GM18499 (cell line): ENCODE results near the gene GPRC5A.
A peak's percentile ranks its signal among the peaks of the same experiment; 100 is the strongest.

ENCODE experiments used
- ATAC-seq: cut with Tn5 transposase; IDR thresholded peaks from one replicate; pipeline ENCODE4 v1.9.1; 2021; ENCODE audit warnings: moderate number of reproducible peaks; ENCODE audit not compliant: insufficient read depth, unreplicated experiment

GPRC5A gene

GRCh38 chr12:12883369-12884001 lies 7.9 kb upstream of the GPRC5A start:
- ATAC-seq: no peak

- no peak for ATAC-seq
These were observed 6.1 kb upstream of the GPRC5A start for GRCh38 chr12:12885096-12885792.

GRCh38 chr12:12887471-12887870 lies 3.9 kb upstream of the GPRC5A start:
- ATAC-seq: no peak

- ATAC-seq: no peak
These were observed 1.7 kb upstream of the GPRC5A start for GRCh38 chr12:12889701-12890100.

- ATAC-seq: no peak
These were observed 751 bp upstream of the GPRC5A start for GRCh38 chr12:12890543-12891079.

GRCh38 chr12:12891881-12892355 lies 556 bp downstream of the GPRC5A start:
- ATAC-seq: no peak

- ATAC-seq: no peak
These were observed 1.3 kb downstream of the GPRC5A start for GRCh38 chr12:12892681-12893141.

GRCh38 chr12:12893438-12893837 lies 2.1 kb downstream of the GPRC5A start:
- no peak for ATAC-seq

GRCh38 chr12:12896260-12896659 lies 4.9 kb downstream of the GPRC5A start:
- ATAC-seq: no peak

- no peak for ATAC-seq
These were observed 5.9 kb downstream of the GPRC5A start for GRCh38 chr12:12897302-12897701.

- ATAC-seq: no peak
These were observed 6.9 kb downstream of the GPRC5A start for GRCh38 chr12:12898136-12898717.

- ATAC-seq: no peak
These were observed 7.6 kb downstream of the GPRC5A start for GRCh38 chr12:12898911-12899511.

GRCh38 chr12:12899530-12900380 lies 8.4 kb downstream of the GPRC5A start:
- peak; percentile 93 for ATAC-seq

- ATAC-seq: no peak
These were observed 9.4 kb downstream of the GPRC5A start for GRCh38 chr12:12900786-12901157.

GRCh38 chr12:12901158-12901791 lies 9.9 kb downstream of the GPRC5A start:
- no peak for ATAC-seq

- ATAC-seq: no peak
These were observed 10.7 kb downstream of the GPRC5A start for GRCh38 chr12:12902036-12902435.

GRCh38 chr12:12903642-12904609 lies 12.6 kb downstream of the GPRC5A start:
- no peak for ATAC-seq

GRCh38 chr12:12907552-12907951 lies 16.2 kb downstream of the GPRC5A start:
- ATAC-seq: no peak
